ENCODE measurements around the gene RANBP9.

The RANBP9 gene

GRCh38 chr6:13710552-13711323 lies 897 bp downstream of the RANBP9 start:
- no peak for DNase-seq (ENCODE audit: low read depth in 2 of 2)

GRCh38 chr6:13709689-13710551 lies 1.7 kb downstream of the RANBP9 start:
- DNase-seq (ENCODE audit: low read depth in 2 of 2) = peak in 1 of 2 experiments; percentile 41

GRCh38 chr6:13708736-13709135 lies 2.9 kb downstream of the RANBP9 start:
- DNase-seq (ENCODE audit: low read depth in 2 of 2) = no peak

GRCh38 chr6:13703496-13703895 lies 8.1 kb downstream of the RANBP9 start:
- no peak for DNase-seq (ENCODE audit: low read depth in 2 of 2)

GRCh38 chr6:13702809-13703302 lies 8.8 kb downstream of the RANBP9 start:
- no peak for DNase-seq (ENCODE audit: low read depth in 2 of 2)

GRCh38 chr6:13700232-13700631 lies 11.4 kb downstream of the RANBP9 start:
- no peak for DNase-seq (ENCODE audit: low read depth in 2 of 2)

GRCh38 chr6:13698715-13699114 lies 12.9 kb downstream of the RANBP9 start:
- no peak for DNase-seq (ENCODE audit: low read depth in 2 of 2)

- DNase-seq (ENCODE audit: low read depth in 2 of 2) = no peak
These were observed 13.8 kb downstream of the RANBP9 start for GRCh38 chr6:13697857-13698256.

- peak; percentile 75 to 77 for DNase-seq (ENCODE audit: low read depth in 2 of 2)
These were observed 15.4 kb downstream of the RANBP9 start for GRCh38 chr6:13696226-13696625.

- DNase-seq (ENCODE audit: low read depth in 2 of 2) = no peak
These were observed 16.4 kb downstream of the RANBP9 start for GRCh38 chr6:13695252-13695651.

GRCh38 chr6:13694562-13694961 lies 17.1 kb downstream of the RANBP9 start:
- no peak for DNase-seq (ENCODE audit: low read depth in 2 of 2)

- no peak for DNase-seq (ENCODE audit: low read depth in 2 of 2)
These were observed 22.0 kb downstream of the RANBP9 start for GRCh38 chr6:13689511-13690256.

- DNase-seq (ENCODE audit: low read depth in 2 of 2) = no peak
These were observed 22.9 kb downstream of the RANBP9 start for GRCh38 chr6:13688692-13689196.

- DNase-seq (ENCODE audit: low read depth in 2 of 2) = no peak
These were observed 23.7 kb downstream of the RANBP9 start for GRCh38 chr6:13687917-13688351.

GRCh38 chr6:13684855-13685254 lies 26.8 kb downstream of the RANBP9 start:
- no peak for DNase-seq (ENCODE audit: low read depth in 2 of 2)

GRCh38 chr6:13683038-13683437 lies 28.6 kb downstream of the RANBP9 start:
- DNase-seq (ENCODE audit: low read depth in 2 of 2) = no peak

- DNase-seq (ENCODE audit: low read depth in 2 of 2) = no peak
These were observed 29.3 kb downstream of the RANBP9 start for GRCh38 chr6:13682346-13682745.

GRCh38 chr6:13681305-13682061 lies 30.2 kb downstream of the RANBP9 start:
- DNase-seq (ENCODE audit: low read depth in 2 of 2) = no peak

- no peak for DNase-seq (ENCODE audit: low read depth in 2 of 2)
These were observed 31.1 kb downstream of the RANBP9 start for GRCh38 chr6:13680448-13680968.

- DNase-seq (ENCODE audit: low read depth in 2 of 2) = no peak
These were observed 31.6 kb downstream of the RANBP9 start for GRCh38 chr6:13679996-13680395.
